GM23338 (cell line): Measurements from ENCODE around the gene MYO5A. TPM values are rescaled to one million over a fixed set of nuclear protein-coding genes. Genes with fewer than 3 reads are reported as not detected.
A peak's percentile ranks its signal among the peaks of the same experiment; 100 is the strongest.

Experiments
- ATAC-seq: fragments of 200-7000 bp; cut with Tn5 transposase; 3 replicates; pipeline ENCODE4 v1.9.1; 2020
- DNase-seq: peaks from one replicate; pipeline ENCODE4 v3.0.0-alpha.2; 2015; ENCODE audit warnings: low spot score
- H2AFZ ChIP-seq: fragments of 200-600 bp; sonication (generic); 2 replicates; pipeline ENCODE4 v1.8.0; 2016; ENCODE audit warnings: antibody characterized with exemption, mild to moderate bottlenecking, moderate library complexity
- H3F3A ChIP-seq: fragments of 200-600 bp; sonication (generic); replicated peaks from 2 replicates; pipeline ENCODE4 v1.8.0; 2017; ENCODE audit warnings: antibody characterized with exemption, mixed run types, low read depth
- H3K27ac ChIP-seq: fragments of 200-600 bp; sonication (generic); 2 replicates; pipeline ENCODE4 v1.6.1; 2016; ENCODE audit warnings: low read depth
- H3K27me3 ChIP-seq: fragments of 200-600 bp; sonication (generic); 2 replicates; pipeline ENCODE4 v1.8.0; 2016; ENCODE audit warnings: mild to moderate bottlenecking, mixed run types, moderate library complexity; ENCODE audit not compliant: insufficient read depth
- H3K36me3 ChIP-seq: fragments of 200-600 bp; sonication (generic); 2 replicates; pipeline ENCODE4 v1.8.0; 2016; ENCODE audit warnings: mild to moderate bottlenecking; ENCODE audit not compliant: insufficient read depth
- H3K4me1 ChIP-seq: fragments of 200-600 bp; sonication (generic); 2 replicates; pipeline ENCODE4 v1.8.0; 2016; ENCODE audit warnings: mild to moderate bottlenecking, moderate library complexity; ENCODE audit not compliant: insufficient read depth
- H3K4me2 ChIP-seq: fragments of 200-600 bp; sonication (generic); 2 replicates; pipeline ENCODE4 v1.7.1; 2017; ENCODE audit warnings: mixed run types
- H3K4me3 ChIP-seq: fragments of 200-600 bp; sonication (generic); 2 replicates; pipeline ENCODE4 v1.6.1; 2016; ENCODE audit warnings: mixed run types
- H3K79me2 ChIP-seq: fragments of 200-600 bp; sonication (generic); replicated peaks from 2 replicates; pipeline ENCODE4 v1.8.0; 2017; ENCODE audit warnings: mild to moderate bottlenecking; ENCODE audit not compliant: insufficient read depth
- H3K9me2 ChIP-seq: fragments of 200-600 bp; sonication (generic); 2 replicates; pipeline ENCODE4 v1.8.0; 2017; ENCODE audit not compliant: insufficient read depth
- H4K20me1 ChIP-seq: fragments of 200-600 bp; sonication (generic); replicated peaks from 2 replicates; pipeline ENCODE4 v1.8.0; 2017; ENCODE audit warnings: mild to moderate bottlenecking; ENCODE audit not compliant: insufficient read depth
- H3K27ac Mint-ChIP-seq: 2 replicates; pipeline ENCODE4 v1.8.0; 2020; ENCODE audit warnings: inconsistent platforms, mild to moderate bottlenecking, moderate library complexity, mixed read lengths
- H3K27me3 Mint-ChIP-seq: 3 replicates; pipeline ENCODE4 v1.8.0; 2022; ENCODE audit warnings: low read depth, mild to moderate bottlenecking, moderate library complexity, mixed read lengths, inconsistent platforms; ENCODE audit not compliant: insufficient read depth, poor library complexity
- H3K36me3 Mint-ChIP-seq: 3 replicates; pipeline ENCODE4 v1.8.0; 2021; ENCODE audit warnings: low read depth, mild to moderate bottlenecking, inconsistent platforms, moderate library complexity, mixed read lengths
- H3K4me1 Mint-ChIP-seq: 3 replicates; pipeline ENCODE4 v1.8.0; 2020; ENCODE audit warnings: mild to moderate bottlenecking, inconsistent platforms, mixed read lengths
- H3K4me3 Mint-ChIP-seq: 3 replicates; pipeline ENCODE4 v1.8.0; 2021; ENCODE audit warnings: moderate library complexity, mild to moderate bottlenecking, inconsistent platforms, mixed read lengths
- H3K9me3 Mint-ChIP-seq: 3 replicates; pipeline ENCODE4 v1.8.0; 2020; ENCODE audit warnings: moderate library complexity, mild to moderate bottlenecking, inconsistent platforms, mixed read lengths
- CREB1 ChIP-seq: fragments of 250-450 bp; sonication (Bioruptor Pico); IDR thresholded peaks from 2 replicates; pipeline ENCODE4 v1.5.0; 2020; ENCODE audit warnings: low read depth, mild to moderate bottlenecking, moderate library complexity
- EZH2 ChIP-seq: fragments of 200-600 bp; sonication (generic); IDR thresholded peaks from one replicate; pipeline ENCODE4 v1.8.0; 2017; ENCODE audit warnings: antibody characterized with exemption, mild to moderate bottlenecking, low read depth; ENCODE audit not compliant: unreplicated experiment
- EZH2phosphoT487 ChIP-seq: fragments of 200-600 bp; sonication (generic); IDR thresholded peaks from one replicate; pipeline ENCODE4 v1.8.1; 2018; ENCODE audit warnings: antibody characterized with exemption; ENCODE audit not compliant: unreplicated experiment
- JUNB ChIP-seq: IDR thresholded peaks from one replicate; pipeline ENCODE4 v1.6.1; 2016; ENCODE audit warnings: antibody characterized with exemption; ENCODE audit not compliant: unreplicated experiment
- NANOG ChIP-seq: IDR thresholded peaks from 2 replicates; pipeline ENCODE4 v1.6.1; 2016; ENCODE audit warnings: antibody characterized with exemption, borderline replicate concordance
- POLR2AphosphoS5 ChIP-seq: IDR thresholded peaks from 2 replicates; pipeline ENCODE4 v1.6.1; 2016; ENCODE audit warnings: antibody characterized with exemption, low read depth
- ZNF114 ChIP-seq: fragments of 250-450 bp; sonication (Bioruptor Pico); IDR thresholded peaks from 2 replicates; pipeline ENCODE4 v1.5.0; 2020; ENCODE audit warnings: mild to moderate bottlenecking, moderate library complexity
- ZNF331 ChIP-seq: fragments of 250-450 bp; sonication (Bioruptor Pico); IDR thresholded peaks from 2 replicates; pipeline ENCODE4 v1.5.0; 2020; ENCODE audit warnings: low read depth, mild to moderate bottlenecking, moderate library complexity
- polyA plus RNA-seq: library from polyadenylated mRNA; unstranded; fragments of >200 nt; fragmentation: Nextera tagmentation; extraction: Ambion mirVana; gene quantifications from 2 replicates; pipeline ENCODE4 v1.2.1, GENCODE V29; 2016
- total RNA-seq: library from RNA; depleted of rRNA; stranded (reverse); fragments of >200 nt; shearing (Covaris generic); gene quantifications from 2 replicates; pipeline ENCODE4 v1.2.3, GENCODE V29; 2014
- TF ChIP-seq, protein P1 (sequence below), 2 experiments: fragments of 200-600 bp in 1 of 2; sonication (generic) in 1 of 2; conservative IDR thresholded peaks; 2 replicates each; pipeline versions ENCODE4 v1.5.1 to v1.6.1; 2016 to 2017; ENCODE audit warnings: antibody characterized with exemption in 2 of 2, low read depth in 2 of 2, mild to moderate bottlenecking in 2 of 2, moderate library complexity in 1 of 2
- TF ChIP-seq, protein P2 (sequence below): IDR thresholded peaks from one replicate; pipeline ENCODE4 v1.6.1; 2018; ENCODE audit warnings: antibody characterized with exemption; ENCODE audit not compliant: unreplicated experiment
- TF ChIP-seq, protein P3 (sequence below): IDR thresholded peaks from 2 replicates; pipeline ENCODE4 v1.6.1; 2016; ENCODE audit warnings: antibody characterized with exemption

Gene MYO5A
- total and polyA plus RNA-seq, 2 experiments from 2014 or later = 5.7 to 31.8 TPM

DNA sequence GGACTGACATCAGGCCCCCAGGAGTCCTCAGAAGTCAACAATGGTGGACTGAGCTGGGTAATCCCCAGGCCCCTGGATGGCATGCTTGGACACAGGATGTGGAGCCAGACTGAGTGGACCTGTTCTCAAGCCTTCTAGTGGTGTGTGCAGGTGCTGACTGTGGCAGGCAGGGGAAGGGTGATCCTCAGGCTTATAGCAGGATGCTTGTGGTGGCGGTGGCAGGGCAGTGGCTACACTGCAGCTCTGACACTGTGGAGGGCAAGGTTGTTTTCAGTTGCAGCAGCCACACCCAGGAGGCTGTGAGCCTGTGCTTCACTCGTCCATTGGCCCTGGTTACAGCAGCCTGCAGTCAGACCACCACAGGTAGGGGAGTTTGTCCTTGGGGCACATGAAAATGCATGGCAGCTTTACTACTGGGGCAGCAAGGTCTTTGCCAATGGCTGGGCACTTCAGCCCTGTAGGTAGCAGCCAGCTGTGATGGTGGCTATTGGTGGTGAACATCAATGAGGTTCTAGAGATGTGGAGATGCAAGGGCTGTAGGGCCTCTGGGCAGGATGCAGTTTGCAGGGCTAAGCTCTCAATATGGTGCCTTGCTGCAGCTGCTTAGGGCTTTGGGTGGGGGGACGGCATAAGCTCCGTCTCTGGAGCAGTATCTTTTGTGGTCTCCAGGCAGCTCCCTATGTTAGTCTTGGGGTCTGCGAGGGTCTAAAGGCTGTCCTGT is 17.5 kb upstream of the MYO5A start:
- Histone ChIP-seq H3K9me2 (no peaks in the 10 kb centered on the region), H3K4me1 (no peaks in the 10 kb centered on the region), H3K27me3 (no peaks in the 10 kb centered on the region), H3K4me2 (no peak overlapping the region), H3F3A (0 out of 2 replicates have a peak, but pooled peaks cover 5% of the 10 kb centered on the region), H2AFZ (no peak overlapping the region), H4K20me1 (peaks cover 4% of the 10 kb centered on the region; the same call in 1 of the 2 replicates), H3K79me2 (no peaks in the 10 kb centered on the region), H3K27ac (no peak overlapping the region), H3K4me3 (no peak overlapping the region), H3K36me3 (peaks cover 11% of the 10 kb centered on the region; the same call in 1 of the 2 replicates)
- peaks cover 7% of the 10 kb centered on the region for H3K27me3 Mint-ChIP-seq
- DNase-seq = peak; percentile 19
- H3K36me3 Mint-ChIP-seq = peaks cover 57% of the 10 kb centered on the region
- peaks cover 7% of the 10 kb centered on the region; the same call in 2 of the 3 replicates for H3K9me3 Mint-ChIP-seq
- H3K27ac Mint-ChIP-seq = no peak overlapping the region
- no peak for TF ChIP-seq NANOG
- TF ChIP-seq, protein P1, sequence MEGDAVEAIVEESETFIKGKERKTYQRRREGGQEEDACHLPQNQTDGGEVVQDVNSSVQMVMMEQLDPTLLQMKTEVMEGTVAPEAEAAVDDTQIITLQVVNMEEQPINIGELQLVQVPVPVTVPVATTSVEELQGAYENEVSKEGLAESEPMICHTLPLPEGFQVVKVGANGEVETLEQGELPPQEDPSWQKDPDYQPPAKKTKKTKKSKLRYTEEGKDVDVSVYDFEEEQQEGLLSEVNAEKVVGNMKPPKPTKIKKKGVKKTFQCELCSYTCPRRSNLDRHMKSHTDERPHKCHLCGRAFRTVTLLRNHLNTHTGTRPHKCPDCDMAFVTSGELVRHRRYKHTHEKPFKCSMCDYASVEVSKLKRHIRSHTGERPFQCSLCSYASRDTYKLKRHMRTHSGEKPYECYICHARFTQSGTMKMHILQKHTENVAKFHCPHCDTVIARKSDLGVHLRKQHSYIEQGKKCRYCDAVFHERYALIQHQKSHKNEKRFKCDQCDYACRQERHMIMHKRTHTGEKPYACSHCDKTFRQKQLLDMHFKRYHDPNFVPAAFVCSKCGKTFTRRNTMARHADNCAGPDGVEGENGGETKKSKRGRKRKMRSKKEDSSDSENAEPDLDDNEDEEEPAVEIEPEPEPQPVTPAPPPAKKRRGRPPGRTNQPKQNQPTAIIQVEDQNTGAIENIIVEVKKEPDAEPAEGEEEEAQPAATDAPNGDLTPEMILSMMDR (conservative IDR thresholded peaks at IDR 0.05; ENCODE audit: low read depth in 2 of 2) = no peak
- TF ChIP-seq ZNF331 = no peak
- TF ChIP-seq EZH2phosphoT487 = no peak
- peak; percentile 45 for TF ChIP-seq POLR2AphosphoS5
- no peak overlapping the region for H3K4me3 Mint-ChIP-seq
- no peaks in the 10 kb centered on the region for H3K4me1 Mint-ChIP-seq
- ATAC-seq = peak; percentile 78

DNA sequence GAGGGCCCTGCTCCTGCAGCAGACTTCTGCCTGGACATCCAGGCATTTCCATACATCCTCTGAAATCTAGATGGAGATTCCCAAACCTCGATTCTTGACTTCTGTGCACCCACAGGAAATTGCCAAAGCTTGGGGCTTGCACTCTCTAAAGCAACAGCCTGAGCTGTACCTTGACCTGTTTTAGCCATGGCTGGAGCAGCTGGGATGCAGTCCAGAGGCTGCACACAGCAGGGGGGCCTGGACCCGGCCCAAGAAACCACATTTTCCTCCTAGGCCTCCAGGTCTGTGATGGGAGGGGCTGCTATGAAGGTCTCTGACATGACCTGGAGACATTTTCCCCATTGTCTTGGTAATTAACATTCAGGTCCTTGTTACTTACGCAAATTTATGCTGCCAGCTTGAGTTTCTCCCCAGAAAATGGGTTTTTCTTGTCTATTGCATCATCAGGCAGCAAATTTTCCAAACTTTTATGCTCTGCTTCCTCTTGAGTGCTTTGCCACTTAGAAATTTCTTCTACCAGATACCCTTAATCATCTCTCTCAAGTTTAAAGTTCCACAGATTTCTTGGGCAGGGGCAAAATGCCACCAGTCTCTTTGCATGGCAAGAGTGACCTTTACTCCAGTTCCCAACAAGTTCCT is 11.8 kb upstream of the MYO5A start:
- peaks cover 5% of the 10 kb centered on the region for H3K27me3 Mint-ChIP-seq
- no peaks in the 10 kb centered on the region for H3F3A ChIP-seq
- H4K20me1 ChIP-seq = no peaks in the 10 kb centered on the region; the same call in 1 of the 2 replicates
- H3K4me3 ChIP-seq = no peak overlapping the region
- H3K36me3 ChIP-seq = no peaks in the 10 kb centered on the region
- no peaks in the 10 kb centered on the region for H3K79me2 ChIP-seq
- no peaks in the 10 kb centered on the region for H3K4me1 ChIP-seq
- no peak overlapping the region for H3K27ac ChIP-seq
- no peak overlapping the region; the same call in 1 of the 2 replicates for H2AFZ ChIP-seq
- peaks cover 14% of the 10 kb centered on the region; the same call in 2 of the 3 replicates for H3K36me3 Mint-ChIP-seq
- no peaks in the 10 kb centered on the region for H3K9me2 ChIP-seq
- ATAC-seq = no peak
- H3K27ac Mint-ChIP-seq = no peak overlapping the region
- H3K4me2 ChIP-seq = no peak overlapping the region
- peaks cover 6% of the 10 kb centered on the region; the same call in 2 of the 3 replicates for H3K4me1 Mint-ChIP-seq
- peaks cover 27% of the 10 kb centered on the region for H3K9me3 Mint-ChIP-seq
- H3K27me3 ChIP-seq = no peaks in the 10 kb centered on the region
- no peak overlapping the region for H3K4me3 Mint-ChIP-seq
- DNase-seq = peak; percentile 8
- TF ChIP-seq JUNB = no peak
- no peak for TF ChIP-seq EZH2
- no peak for TF ChIP-seq POLR2AphosphoS5
- TF ChIP-seq, protein P2, sequence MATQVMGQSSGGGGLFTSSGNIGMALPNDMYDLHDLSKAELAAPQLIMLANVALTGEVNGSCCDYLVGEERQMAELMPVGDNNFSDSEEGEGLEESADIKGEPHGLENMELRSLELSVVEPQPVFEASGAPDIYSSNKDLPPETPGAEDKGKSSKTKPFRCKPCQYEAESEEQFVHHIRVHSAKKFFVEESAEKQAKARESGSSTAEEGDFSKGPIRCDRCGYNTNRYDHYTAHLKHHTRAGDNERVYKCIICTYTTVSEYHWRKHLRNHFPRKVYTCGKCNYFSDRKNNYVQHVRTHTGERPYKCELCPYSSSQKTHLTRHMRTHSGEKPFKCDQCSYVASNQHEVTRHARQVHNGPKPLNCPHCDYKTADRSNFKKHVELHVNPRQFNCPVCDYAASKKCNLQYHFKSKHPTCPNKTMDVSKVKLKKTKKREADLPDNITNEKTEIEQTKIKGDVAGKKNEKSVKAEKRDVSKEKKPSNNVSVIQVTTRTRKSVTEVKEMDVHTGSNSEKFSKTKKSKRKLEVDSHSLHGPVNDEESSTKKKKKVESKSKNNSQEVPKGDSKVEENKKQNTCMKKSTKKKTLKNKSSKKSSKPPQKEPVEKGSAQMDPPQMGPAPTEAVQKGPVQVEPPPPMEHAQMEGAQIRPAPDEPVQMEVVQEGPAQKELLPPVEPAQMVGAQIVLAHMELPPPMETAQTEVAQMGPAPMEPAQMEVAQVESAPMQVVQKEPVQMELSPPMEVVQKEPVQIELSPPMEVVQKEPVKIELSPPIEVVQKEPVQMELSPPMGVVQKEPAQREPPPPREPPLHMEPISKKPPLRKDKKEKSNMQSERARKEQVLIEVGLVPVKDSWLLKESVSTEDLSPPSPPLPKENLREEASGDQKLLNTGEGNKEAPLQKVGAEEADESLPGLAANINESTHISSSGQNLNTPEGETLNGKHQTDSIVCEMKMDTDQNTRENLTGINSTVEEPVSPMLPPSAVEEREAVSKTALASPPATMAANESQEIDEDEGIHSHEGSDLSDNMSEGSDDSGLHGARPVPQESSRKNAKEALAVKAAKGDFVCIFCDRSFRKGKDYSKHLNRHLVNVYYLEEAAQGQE = no peak
- TF ChIP-seq CREB1 = no peak
- TF ChIP-seq ZNF331 = no peak
- TF ChIP-seq ZNF114 (CRISPR knock-in tag) = no peak
- TF ChIP-seq, protein P1 (conservative IDR thresholded peaks at IDR 0.05; ENCODE audit: low read depth in 2 of 2) = no peak
- TF ChIP-seq, protein P3, sequence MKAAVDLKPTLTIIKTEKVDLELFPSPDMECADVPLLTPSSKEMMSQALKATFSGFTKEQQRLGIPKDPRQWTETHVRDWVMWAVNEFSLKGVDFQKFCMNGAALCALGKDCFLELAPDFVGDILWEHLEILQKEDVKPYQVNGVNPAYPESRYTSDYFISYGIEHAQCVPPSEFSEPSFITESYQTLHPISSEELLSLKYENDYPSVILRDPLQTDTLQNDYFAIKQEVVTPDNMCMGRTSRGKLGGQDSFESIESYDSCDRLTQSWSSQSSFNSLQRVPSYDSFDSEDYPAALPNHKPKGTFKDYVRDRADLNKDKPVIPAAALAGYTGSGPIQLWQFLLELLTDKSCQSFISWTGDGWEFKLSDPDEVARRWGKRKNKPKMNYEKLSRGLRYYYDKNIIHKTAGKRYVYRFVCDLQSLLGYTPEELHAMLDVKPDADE = no peak
- no peak for TF ChIP-seq EZH2phosphoT487
